Thyroid gland (tissue), 4 donors: Measurements from ENCODE around the gene FRMD4A.

Experiments
- CTCF ChIP-seq, 6 experiments: fragments of 200-600 bp in 3 of 6; fragments of 450-650 bp in 3 of 6; sonication (generic) in 3 of 6; IDR thresholded peaks; one replicate each; pipeline ENCODE4 v1.5.1; 2016 to 2019; ENCODE audit warnings: antibody characterized with exemption in 6 of 6, mild to moderate bottlenecking in 2 of 6, inconsistent platforms in 1 of 6, moderate library complexity in 1 of 6
- POLR2A ChIP-seq, 2 donors: fragments of 450-650 bp; IDR thresholded peaks; one replicate each; pipeline ENCODE4 v1.6.1; 2017; ENCODE audit warnings: antibody characterized with exemption in 2 of 2, mild to moderate bottlenecking in 2 of 2, moderate library complexity in 1 of 2

DNA sequence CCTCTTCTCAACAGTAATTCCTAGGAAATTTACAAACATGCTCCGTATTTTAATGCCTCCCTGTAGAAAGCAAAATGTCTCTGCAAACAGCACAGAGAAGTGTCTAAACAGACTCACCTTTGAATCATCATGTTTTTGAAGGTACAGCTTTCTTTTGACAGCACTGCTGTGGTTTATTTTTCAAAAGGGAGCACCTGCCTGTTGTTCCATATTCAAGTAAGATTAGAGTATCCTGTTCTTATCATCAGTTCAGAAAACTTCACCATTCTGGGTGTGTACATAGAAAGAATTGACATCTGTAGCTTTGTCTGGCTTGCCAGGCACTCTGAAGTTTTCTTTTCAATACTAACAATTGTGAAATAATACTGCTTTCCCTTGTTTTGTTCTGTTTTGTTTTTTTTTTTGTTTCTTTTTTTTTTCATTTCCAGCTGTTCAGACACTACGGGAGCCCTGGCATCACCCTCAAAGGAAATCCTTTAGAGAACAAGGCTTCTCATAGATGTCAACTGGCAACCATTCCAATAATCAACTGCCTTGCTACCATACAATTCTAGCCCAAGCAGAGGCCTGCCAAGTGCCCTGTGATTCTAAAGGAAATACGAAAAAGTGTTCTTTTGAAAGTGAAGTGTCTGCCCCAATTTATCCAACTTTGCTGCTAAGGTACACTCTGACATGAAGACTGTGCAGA is 468.0 kb downstream of the FRMD4A start:
- TF ChIP-seq CTCF (IDR thresholded peaks at IDR 0.05) (no peak), POLR2A (IDR thresholded peaks at IDR 0.05) (no peak)
